ENCODE data around the gene NME4.
"Not testable (repeated sequence)": the region's sequence is repeated elsewhere in the genome, so short reads cannot be mapped to it uniquely, and the experiment has no call there.

Gene NME4

DNA sequence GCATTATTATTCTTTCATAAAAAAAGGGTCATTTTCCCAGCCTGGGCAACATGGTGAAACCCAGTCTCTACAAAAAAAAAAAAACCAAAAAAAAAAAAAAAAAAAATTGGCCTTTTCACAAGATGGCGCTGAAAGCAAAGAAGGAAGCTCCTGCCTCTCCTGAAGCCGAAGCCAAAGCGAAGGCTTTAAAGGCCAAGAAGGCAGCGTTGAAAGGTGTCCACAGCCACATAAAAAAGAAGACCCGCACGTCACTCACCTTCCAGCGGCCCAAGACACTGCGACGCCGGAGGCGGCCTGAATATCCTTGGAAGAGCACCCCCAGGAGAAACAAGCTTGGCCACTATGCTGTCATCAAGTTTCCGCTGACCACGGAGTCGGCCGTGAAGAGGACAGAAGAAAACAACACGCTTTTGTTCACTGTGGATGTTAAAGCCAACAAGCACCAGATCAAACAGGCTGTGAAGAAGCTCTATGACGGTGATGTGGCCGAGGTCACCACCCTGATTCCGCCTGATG is 10.3 kb upstream of the NME4 start:
- Histone ChIP-seq H3K27me3 (replicated peaks; ENCODE audit: control insufficient read depth, insufficient read depth, low read length, poor library complexity, severe bottlenecking) (no peaks in the 10 kb centered on the region), H3K36me3 (ENCODE audit: control insufficient read depth, insufficient read depth, low read length) (no peaks in the 10 kb centered on the region), H3K4me3 (ENCODE audit: insufficient read depth, low read depth, low read length, poor library complexity, severe bottlenecking) (no peak overlapping the region), H3K27ac (ENCODE audit: insufficient read depth, low read length, poor library complexity, severe bottlenecking) (no peak overlapping the region), H3K9me3 (ENCODE audit: control insufficient read depth, low read length) (no peaks in the 10 kb centered on the region), H3K4me1 (ENCODE audit: control insufficient read depth, insufficient read depth, low read length, poor library complexity, severe bottlenecking) (peaks cover 9% of the 10 kb centered on the region)
- no peak for DNase-seq

DNA sequence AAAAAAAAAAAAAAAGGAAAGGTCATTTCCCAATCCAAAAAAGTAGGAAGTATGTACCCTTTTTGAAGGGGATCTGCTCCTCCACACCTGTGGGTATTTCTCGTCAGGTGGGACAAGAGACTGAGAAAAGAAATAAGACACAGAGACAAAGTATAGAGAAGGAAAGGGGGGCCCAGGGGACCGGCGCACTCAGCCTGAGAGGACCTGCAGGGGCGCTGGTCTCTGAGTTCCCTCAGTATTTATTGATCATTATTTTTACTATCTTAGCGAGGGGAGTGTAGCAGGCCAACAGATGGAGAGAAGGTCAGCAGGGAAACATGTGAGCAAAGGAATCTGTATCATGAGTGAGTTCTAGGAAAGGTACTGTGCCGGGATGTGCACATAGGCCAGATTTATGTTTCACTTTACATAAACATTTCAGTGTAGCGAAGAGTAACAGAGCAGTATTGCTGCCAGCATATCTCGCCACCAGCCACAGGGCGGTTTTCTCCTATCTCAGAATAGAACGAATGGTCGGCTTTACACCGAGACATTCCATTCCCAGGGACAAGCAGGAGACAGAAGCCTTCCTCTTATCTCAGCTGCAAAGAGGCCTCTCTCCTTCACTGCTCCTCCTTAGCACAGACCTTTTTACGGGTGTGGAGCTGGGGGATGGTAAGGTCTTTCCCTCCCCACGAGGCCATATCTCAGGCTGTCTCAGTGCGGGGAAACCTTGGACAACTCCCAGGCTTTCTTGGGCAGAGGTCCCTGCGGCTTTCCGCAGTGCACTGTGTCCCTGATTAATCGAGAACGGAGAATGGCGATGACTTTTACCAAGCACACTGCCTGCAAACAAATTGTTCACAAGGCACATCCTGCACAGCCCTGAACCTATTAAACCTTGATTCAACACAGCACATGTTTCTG is 9.0 kb upstream of the NME4 start:
- H3K4me3 ChIP-seq (ENCODE audit: insufficient read depth, low read depth, low read length, poor library complexity, severe bottlenecking); DNase-seq: not testable (repeated sequence)

DNA sequence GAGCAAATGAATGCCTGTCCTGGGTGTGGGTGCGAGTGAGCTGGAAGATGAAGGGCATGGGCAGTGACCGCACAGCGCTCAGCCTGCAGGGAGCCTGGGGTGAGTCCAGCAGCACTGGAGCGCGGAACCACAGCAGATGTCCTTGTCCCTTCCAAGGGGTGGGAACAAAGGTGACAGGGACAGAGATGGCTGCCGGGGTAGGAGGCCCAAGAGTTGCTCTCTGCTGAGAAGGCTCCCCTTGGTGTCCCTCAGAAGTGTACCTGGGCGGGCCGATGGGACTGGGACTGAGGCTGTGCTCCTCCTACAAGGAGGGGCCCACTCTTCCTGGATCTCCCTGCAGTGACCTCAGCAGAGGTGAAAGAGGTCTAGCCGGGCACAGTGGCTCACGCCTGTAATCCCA is 7.6 kb upstream of the NME4 start:
- Histone ChIP-seq H3K27ac (ENCODE audit: insufficient read depth, low read length, poor library complexity, severe bottlenecking) (no peak overlapping the region), H3K4me1 (ENCODE audit: control insufficient read depth, insufficient read depth, low read length, poor library complexity, severe bottlenecking) (no peaks in the 10 kb centered on the region), H3K36me3 (ENCODE audit: control insufficient read depth, insufficient read depth, low read length) (no peaks in the 10 kb centered on the region), H3K27me3 (replicated peaks; ENCODE audit: control insufficient read depth, insufficient read depth, low read length, poor library complexity, severe bottlenecking) (no peaks in the 10 kb centered on the region), H3K4me3 (ENCODE audit: insufficient read depth, low read depth, low read length, poor library complexity, severe bottlenecking) (no peak overlapping the region), H3K9me3 (ENCODE audit: control insufficient read depth, low read length) (no peaks in the 10 kb centered on the region)
- DNase-seq = no peak

More for the DNA sequence above, 9.0 kb upstream of the NME4 start:
- not testable (repeated sequence) for H3K36me3 ChIP-seq (ENCODE audit: control insufficient read depth, insufficient read depth, low read length); H3K27me3 ChIP-seq (replicated peaks; ENCODE audit: control insufficient read depth, insufficient read depth, low read length, poor library complexity, severe bottlenecking); H3K27ac ChIP-seq (ENCODE audit: insufficient read depth, low read length, poor library complexity, severe bottlenecking); H3K9me3 ChIP-seq (ENCODE audit: control insufficient read depth, low read length); H3K4me1 ChIP-seq (ENCODE audit: control insufficient read depth, insufficient read depth, low read length, poor library complexity, severe bottlenecking)

DNA sequence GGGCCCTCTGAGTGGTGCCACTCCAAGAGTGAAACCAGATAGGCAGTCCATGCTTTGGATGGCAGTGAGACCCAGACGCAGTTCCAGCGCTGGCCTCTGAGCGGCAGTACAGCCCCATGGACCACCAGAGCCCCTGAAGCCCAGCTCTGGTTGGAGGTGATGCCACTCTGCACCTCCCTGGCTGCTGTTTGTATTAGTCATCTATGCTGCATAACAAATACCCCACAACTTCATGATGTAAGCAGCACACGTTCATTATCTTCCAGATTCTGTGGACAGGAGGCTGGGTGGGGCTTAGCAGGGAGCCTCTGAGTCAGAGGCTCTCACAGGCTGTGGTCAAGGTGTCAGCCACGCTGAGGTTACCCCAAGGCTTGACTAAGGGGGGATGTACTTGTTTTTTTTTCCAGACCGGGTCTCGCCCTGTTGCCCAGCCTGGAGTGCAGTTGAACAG is 5.1 kb upstream of the NME4 start:
- H3K27me3 ChIP-seq (replicated peaks; ENCODE audit: control insufficient read depth, insufficient read depth, low read length, poor library complexity, severe bottlenecking) = no peaks in the 10 kb centered on the region
- no peaks in the 10 kb centered on the region for H3K36me3 ChIP-seq (ENCODE audit: control insufficient read depth, insufficient read depth, low read length)
- H3K27ac ChIP-seq (ENCODE audit: insufficient read depth, low read length, poor library complexity, severe bottlenecking) = no peak overlapping the region
- H3K4me3 ChIP-seq (ENCODE audit: insufficient read depth, low read depth, low read length, poor library complexity, severe bottlenecking) = no peak overlapping the region
- peak; percentile 36 to 61 (median 53) for DNase-seq
- no peaks in the 10 kb centered on the region for H3K9me3 ChIP-seq (ENCODE audit: control insufficient read depth, low read length)
- no peaks in the 10 kb centered on the region for H3K4me1 ChIP-seq (ENCODE audit: control insufficient read depth, insufficient read depth, low read length, poor library complexity, severe bottlenecking)

DNA sequence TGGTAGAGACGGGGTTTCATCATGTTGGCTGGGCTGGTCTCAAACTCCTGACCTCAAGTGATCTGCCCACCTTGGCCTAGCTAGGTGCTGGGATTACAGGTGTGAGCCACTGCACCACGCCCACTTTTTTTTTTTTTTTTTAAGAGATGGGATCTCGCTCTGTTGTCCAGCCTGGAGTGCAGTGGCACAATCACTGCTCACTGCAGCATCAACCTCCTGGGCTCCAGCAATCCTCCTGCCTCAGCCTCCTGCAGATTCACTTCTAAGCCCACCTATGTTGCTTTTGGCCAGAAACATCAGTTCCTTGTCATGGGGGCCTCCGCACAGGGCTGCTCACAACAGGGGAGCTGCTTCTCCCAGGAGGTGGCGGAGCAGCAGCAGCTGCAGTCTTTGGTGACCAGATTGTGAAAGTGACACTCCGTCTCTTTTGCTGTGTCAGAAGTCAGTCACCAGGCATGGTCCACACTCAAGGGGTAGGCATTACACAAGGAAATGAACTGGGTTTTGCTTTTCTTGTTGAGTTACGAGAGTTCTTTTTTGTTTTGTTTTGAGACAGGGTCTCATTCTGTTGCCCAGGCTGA is 4.5 kb upstream of the NME4 start:
- no peak overlapping the region for H3K4me3 ChIP-seq (ENCODE audit: insufficient read depth, low read depth, low read length, poor library complexity, severe bottlenecking)
- DNase-seq = no peak
- no peaks in the 10 kb centered on the region for H3K9me3 ChIP-seq (ENCODE audit: control insufficient read depth, low read length)
- H3K27ac ChIP-seq (ENCODE audit: insufficient read depth, low read length, poor library complexity, severe bottlenecking) = no peak overlapping the region
- H3K4me1 ChIP-seq (ENCODE audit: control insufficient read depth, insufficient read depth, low read length, poor library complexity, severe bottlenecking) = no peaks in the 10 kb centered on the region
- no peaks in the 10 kb centered on the region for H3K36me3 ChIP-seq (ENCODE audit: control insufficient read depth, insufficient read depth, low read length)
- H3K27me3 ChIP-seq (replicated peaks; ENCODE audit: control insufficient read depth, insufficient read depth, low read length, poor library complexity, severe bottlenecking) = no peaks in the 10 kb centered on the region

DNA sequence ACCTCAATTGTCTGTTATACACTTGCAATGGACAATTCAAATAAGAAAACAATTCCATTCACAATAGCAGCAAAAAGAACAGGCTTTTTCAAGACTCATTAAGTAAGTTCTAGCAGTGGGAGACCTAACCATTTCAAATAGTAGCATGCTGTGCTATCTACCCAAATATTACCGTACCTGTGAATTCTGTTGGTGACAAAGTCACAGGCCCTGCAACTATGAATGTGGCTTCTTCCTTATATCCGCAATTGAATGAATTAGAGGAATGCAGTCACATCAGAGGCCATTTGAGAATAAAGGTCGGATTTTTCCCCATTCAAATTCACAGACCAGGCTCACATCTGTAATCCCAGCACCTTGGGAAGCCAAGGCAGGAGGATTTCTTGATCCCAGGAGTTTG is 800 bp upstream of the NME4 start:
- H3K4me3 ChIP-seq (ENCODE audit: insufficient read depth, low read depth, low read length, poor library complexity, severe bottlenecking) = no peak overlapping the region
- H3K9me3 ChIP-seq (ENCODE audit: control insufficient read depth, low read length) = no peaks in the 10 kb centered on the region

DNA sequence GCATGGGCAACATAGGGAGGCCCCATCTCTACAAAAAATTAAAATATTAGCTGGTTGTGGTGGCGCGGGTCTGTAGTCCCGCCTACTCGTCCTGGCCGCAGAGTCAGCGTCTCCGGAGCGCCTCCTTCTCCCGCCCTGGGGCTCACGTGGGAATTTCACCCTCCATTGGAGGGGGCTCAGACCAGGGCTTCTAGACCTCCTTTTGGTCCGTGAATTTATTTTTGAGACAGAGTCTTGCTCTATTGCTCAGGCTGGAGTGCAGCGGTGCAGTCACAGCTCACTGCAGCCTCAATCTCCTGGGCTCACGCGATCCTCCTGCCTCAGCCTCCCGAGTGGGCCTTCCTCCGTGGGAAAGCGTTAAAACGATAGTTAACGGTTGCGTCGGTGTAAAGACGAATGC is 394 bp upstream of the NME4 start:
- Histone ChIP-seq H3K4me3 (ENCODE audit: insufficient read depth, low read depth, low read length, poor library complexity, severe bottlenecking) (no peak overlapping the region), H3K27me3 (replicated peaks; ENCODE audit: control insufficient read depth, insufficient read depth, low read length, poor library complexity, severe bottlenecking) (no peaks in the 10 kb centered on the region), H3K9me3 (ENCODE audit: control insufficient read depth, low read length) (no peaks in the 10 kb centered on the region), H3K4me1 (ENCODE audit: control insufficient read depth, insufficient read depth, low read length, poor library complexity, severe bottlenecking) (peaks cover 2% of the 10 kb centered on the region), H3K36me3 (ENCODE audit: control insufficient read depth, insufficient read depth, low read length) (no peaks in the 10 kb centered on the region), H3K27ac (ENCODE audit: insufficient read depth, low read length, poor library complexity, severe bottlenecking) (no peak overlapping the region)
- DNase-seq = no peak

More for the DNA sequence above, 800 bp upstream of the NME4 start:
- H3K4me1 ChIP-seq (ENCODE audit: control insufficient read depth, insufficient read depth, low read length, poor library complexity, severe bottlenecking) = peaks cover 2% of the 10 kb centered on the region
- no peak for DNase-seq
- no peaks in the 10 kb centered on the region for H3K36me3 ChIP-seq (ENCODE audit: control insufficient read depth, insufficient read depth, low read length)
- no peak overlapping the region for H3K27ac ChIP-seq (ENCODE audit: insufficient read depth, low read length, poor library complexity, severe bottlenecking)
- no peaks in the 10 kb centered on the region for H3K27me3 ChIP-seq (replicated peaks; ENCODE audit: control insufficient read depth, insufficient read depth, low read length, poor library complexity, severe bottlenecking)

DNA sequence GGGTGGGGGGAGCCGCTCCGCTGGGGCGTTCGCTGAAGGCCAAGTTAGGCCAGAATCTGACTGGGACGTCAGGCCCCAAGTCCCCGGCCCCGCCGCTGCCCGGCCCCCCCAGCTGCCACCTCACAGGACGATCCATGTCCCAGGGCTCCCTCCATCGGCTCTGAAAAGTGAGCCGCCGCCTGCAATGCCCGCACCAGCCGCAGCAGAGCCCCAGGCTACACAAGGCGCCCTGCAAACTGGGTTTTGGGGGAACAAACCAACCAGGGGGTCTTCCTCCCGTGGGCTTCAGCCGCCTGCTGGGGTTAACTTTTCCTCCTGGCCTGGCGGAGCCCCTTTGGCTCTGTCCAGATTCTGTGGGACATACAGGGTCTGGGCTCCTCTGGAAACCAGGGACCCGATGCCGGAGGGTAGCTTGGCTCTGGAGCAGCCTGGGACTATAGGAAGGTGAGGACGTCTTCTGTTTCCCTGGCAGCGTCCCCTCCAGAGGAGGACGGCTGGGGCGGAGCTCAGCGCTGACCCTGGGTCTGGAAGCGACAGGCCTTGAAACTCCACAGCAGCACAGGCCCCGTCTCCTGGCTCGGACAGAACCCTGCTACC is 835 bp downstream of the NME4 start:
- no peak for DNase-seq
- Histone ChIP-seq H3K27ac (ENCODE audit: insufficient read depth, low read length, poor library complexity, severe bottlenecking) (no peak overlapping the region), H3K36me3 (ENCODE audit: control insufficient read depth, insufficient read depth, low read length) (no peaks in the 10 kb centered on the region), H3K27me3 (replicated peaks; ENCODE audit: control insufficient read depth, insufficient read depth, low read length, poor library complexity, severe bottlenecking) (no peaks in the 10 kb centered on the region), H3K4me1 (ENCODE audit: control insufficient read depth, insufficient read depth, low read length, poor library complexity, severe bottlenecking) (peaks cover 2% of the 10 kb centered on the region), H3K4me3 (ENCODE audit: insufficient read depth, low read depth, low read length, poor library complexity, severe bottlenecking) (no peak overlapping the region), H3K9me3 (ENCODE audit: control insufficient read depth, low read length) (no peaks in the 10 kb centered on the region)

DNA sequence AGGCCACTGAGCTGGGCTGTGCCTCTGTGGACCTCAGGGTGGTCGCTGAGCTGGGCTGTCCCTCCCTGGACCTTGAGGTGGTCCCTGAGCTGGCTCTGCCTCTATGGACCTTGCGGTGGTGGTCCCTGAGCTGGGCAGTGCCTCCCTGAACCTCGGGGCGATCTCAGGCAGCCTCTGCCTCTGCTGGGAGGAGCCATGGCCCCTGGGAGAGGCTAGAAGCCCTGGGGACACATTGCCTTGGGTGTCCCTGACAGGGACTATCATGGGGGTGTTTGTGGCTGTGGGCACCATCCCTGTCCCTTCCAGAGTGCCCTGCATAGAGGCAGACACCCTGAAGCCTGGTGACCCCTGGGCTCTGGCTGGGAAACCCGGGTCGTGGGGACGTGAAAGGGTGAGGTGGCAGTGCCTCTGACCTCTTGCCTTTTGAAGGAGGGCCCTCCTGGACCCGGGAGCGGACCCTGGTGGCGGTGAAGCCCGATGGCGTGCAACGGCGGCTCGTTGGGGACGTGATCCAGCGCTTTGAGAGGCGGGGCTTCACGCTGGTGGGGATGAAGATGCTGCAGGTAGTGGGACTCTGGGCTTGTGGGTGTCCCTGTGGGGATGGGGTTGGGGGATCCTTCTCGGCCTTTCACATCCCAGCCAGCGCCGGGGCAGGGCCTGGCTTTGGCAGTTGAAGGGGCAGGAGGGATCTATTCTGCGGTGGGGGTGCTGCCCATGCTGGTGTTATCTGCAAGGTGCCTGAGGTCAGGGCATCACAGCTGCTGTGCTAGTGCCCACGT is 1.8 kb downstream of the NME4 start:
- no peaks in the 10 kb centered on the region for H3K9me3 ChIP-seq (ENCODE audit: control insufficient read depth, low read length)
- H3K4me1 ChIP-seq (ENCODE audit: control insufficient read depth, insufficient read depth, low read length, poor library complexity, severe bottlenecking) = peaks cover 2% of the 10 kb centered on the region
- no peak for DNase-seq
- no peaks in the 10 kb centered on the region for H3K36me3 ChIP-seq (ENCODE audit: control insufficient read depth, insufficient read depth, low read length)
- H3K27ac ChIP-seq (ENCODE audit: insufficient read depth, low read length, poor library complexity, severe bottlenecking) = no peak overlapping the region
- no peaks in the 10 kb centered on the region for H3K27me3 ChIP-seq (replicated peaks; ENCODE audit: control insufficient read depth, insufficient read depth, low read length, poor library complexity, severe bottlenecking)
- no peak overlapping the region for H3K4me3 ChIP-seq (ENCODE audit: insufficient read depth, low read depth, low read length, poor library complexity, severe bottlenecking)

All from effector memory CD4-positive, alpha-beta T cell (primary cell).